Thoracic aorta (tissue), 2 donors: Measurements from ENCODE around the gene GOLGA8B. TPM values are rescaled to one million over a fixed set of nuclear protein-coding genes. Genes with fewer than 3 reads are reported as not detected.

Experiments
- ATAC-seq: fragments of 150-250 bp; one replicate; pipeline ENCODE4 v1.8.0; 2017; ENCODE audit warnings: low read depth; ENCODE audit not compliant: insufficient number of reproducible peaks, low FRiP score
- DNase-seq: peaks from one replicate; pipeline ENCODE4 v3.0.0-alpha.2; 2020; ENCODE audit warnings: low spot score
- H3K27ac ChIP-seq, 2 donors: fragments of 200-600 bp; sonication (generic); 1 replicate in 1 of 2; 2 replicates in 1 of 2; pipeline ENCODE4 v1.5.1; 2016; ENCODE audit warnings: mild to moderate bottlenecking in 2 of 2, moderate library complexity in 2 of 2
- H3K27me3 ChIP-seq: fragments of 200-600 bp; sonication (generic); replicated peaks from 2 replicates; pipeline ENCODE4 v1.6.0; 2016; ENCODE audit warnings: mild to moderate bottlenecking; ENCODE audit not compliant: insufficient read depth
- H3K36me3 ChIP-seq: fragments of 200-600 bp; sonication (generic); one replicate; pipeline ENCODE4 v1.5.1; 2016
- H3K4me1 ChIP-seq, 2 donors: fragments of 200-600 bp; sonication (generic); 1 replicate in 1 of 2; 2 replicates in 1 of 2; pipeline versions ENCODE4 v1.5.1 to v1.6.0; 2016; ENCODE audit warnings: low read depth in 2 of 2, mild to moderate bottlenecking in 1 of 2; ENCODE audit not compliant: control insufficient read depth in 1 of 2
- H3K4me3 ChIP-seq: fragments of 200-600 bp; sonication (generic); 2 replicates; pipeline ENCODE4 v1.5.1; 2016; ENCODE audit warnings: mild to moderate bottlenecking
- H3K9me3 ChIP-seq: fragments of 200-600 bp; sonication (generic); 2 replicates; pipeline ENCODE4 v1.5.1; 2016
- total RNA-seq, 2 donors: library from RNA; depleted of rRNA; stranded (reverse); fragments of >200 nt; gene quantifications; one replicate each; pipeline versions ENCODE4 v1.1.0 to v1.2.3, GENCODE V29; 2016
- TF ChIP-seq, protein P1 (sequence below): fragments of 200-600 bp; sonication (generic); IDR thresholded peaks from one replicate; pipeline ENCODE4 v1.5.1; 2019; ENCODE audit warnings: antibody characterized with exemption

The GOLGA8B gene
- total RNA-seq, 2 donors from 2014 or later = 146 to 184 TPM

DNA sequence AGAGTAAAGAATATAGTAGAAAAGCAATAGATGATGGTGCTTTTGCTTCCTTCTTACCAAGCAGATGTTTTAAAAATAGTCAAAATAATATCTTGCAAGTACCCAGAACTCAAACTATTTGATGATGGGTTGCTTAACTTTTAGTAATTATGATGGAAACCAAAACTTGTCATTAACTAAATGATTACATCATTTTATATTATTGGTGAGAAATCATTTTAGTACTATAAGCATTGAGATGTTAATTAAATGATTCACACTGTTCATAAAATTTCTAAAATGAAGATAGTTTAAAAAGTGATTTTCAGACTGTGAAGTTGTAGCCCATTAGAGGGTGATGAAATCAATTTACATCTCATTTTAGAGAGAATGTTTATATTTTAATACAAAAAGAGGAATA lies 24.4 kb upstream of the GOLGA8B start:
- no peaks in the 10 kb centered on the region for H3K9me3 ChIP-seq
- no peaks in the 10 kb centered on the region for H3K4me1 ChIP-seq
- ATAC-seq (no peak), DNase-seq (no peak)
- H3K36me3 ChIP-seq = no peaks in the 10 kb centered on the region
- H3K4me3 ChIP-seq = no peak overlapping the region
- H3K27me3 ChIP-seq = no peaks in the 10 kb centered on the region
- TF ChIP-seq, protein P1, sequence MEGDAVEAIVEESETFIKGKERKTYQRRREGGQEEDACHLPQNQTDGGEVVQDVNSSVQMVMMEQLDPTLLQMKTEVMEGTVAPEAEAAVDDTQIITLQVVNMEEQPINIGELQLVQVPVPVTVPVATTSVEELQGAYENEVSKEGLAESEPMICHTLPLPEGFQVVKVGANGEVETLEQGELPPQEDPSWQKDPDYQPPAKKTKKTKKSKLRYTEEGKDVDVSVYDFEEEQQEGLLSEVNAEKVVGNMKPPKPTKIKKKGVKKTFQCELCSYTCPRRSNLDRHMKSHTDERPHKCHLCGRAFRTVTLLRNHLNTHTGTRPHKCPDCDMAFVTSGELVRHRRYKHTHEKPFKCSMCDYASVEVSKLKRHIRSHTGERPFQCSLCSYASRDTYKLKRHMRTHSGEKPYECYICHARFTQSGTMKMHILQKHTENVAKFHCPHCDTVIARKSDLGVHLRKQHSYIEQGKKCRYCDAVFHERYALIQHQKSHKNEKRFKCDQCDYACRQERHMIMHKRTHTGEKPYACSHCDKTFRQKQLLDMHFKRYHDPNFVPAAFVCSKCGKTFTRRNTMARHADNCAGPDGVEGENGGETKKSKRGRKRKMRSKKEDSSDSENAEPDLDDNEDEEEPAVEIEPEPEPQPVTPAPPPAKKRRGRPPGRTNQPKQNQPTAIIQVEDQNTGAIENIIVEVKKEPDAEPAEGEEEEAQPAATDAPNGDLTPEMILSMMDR = no peak
- no peak overlapping the region for H3K27ac ChIP-seq

DNA sequence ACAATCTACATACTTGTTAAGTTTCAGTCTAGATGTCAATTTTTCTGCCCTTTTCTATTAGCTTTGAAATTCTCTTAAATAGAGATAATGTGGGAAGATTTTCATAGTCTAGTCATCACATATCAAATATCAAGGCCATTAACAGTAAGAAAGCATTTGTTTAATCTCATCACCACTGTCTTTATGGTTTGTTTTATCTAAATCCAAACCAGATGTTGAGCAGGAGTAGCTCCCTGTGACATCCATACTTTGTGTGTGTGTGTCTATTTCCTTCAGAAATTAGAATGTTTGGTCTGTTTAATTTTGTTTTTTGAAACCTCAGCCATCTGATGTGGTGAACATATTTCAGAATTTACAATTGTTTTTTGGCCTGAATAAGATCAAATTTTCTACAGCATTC lies 23.1 kb upstream of the GOLGA8B start:
- TF ChIP-seq, protein P1 = no peak
- DNase-seq = no peak
- no peaks in the 10 kb centered on the region for H3K36me3 ChIP-seq
- H3K27ac ChIP-seq = no peak overlapping the region
- no peaks in the 10 kb centered on the region for H3K9me3 ChIP-seq
- no peaks in the 10 kb centered on the region for H3K4me1 ChIP-seq
- no peak overlapping the region for H3K4me3 ChIP-seq
- no peak for ATAC-seq
- H3K27me3 ChIP-seq = no peaks in the 10 kb centered on the region

DNA sequence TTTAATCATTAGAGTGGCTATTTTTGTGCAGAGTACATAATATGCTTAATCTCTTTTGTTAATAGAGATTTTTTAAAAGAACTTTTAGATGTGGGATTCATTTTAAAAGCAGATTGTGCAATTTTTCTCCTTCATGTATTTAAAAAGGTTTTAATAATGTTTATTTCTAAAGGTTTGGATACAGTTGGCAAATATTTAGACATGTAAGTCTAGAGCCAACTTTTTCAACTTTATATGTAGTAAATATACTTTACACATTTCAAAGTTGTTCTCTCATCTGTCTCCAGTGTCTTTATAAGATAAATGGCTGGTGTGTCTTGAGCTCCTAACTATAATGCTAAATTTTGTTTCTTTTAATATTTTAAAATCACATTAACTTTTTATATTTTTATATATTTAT lies 22.7 kb upstream of the GOLGA8B start:
- H3K27me3 ChIP-seq = no peaks in the 10 kb centered on the region
- no peaks in the 10 kb centered on the region for H3K4me1 ChIP-seq
- TF ChIP-seq, protein P1 = no peak
- no peak overlapping the region for H3K27ac ChIP-seq
- ATAC-seq (no peak), DNase-seq (no peak)
- no peaks in the 10 kb centered on the region for H3K9me3 ChIP-seq
- H3K4me3 ChIP-seq = no peak overlapping the region
- H3K36me3 ChIP-seq = no peaks in the 10 kb centered on the region

DNA sequence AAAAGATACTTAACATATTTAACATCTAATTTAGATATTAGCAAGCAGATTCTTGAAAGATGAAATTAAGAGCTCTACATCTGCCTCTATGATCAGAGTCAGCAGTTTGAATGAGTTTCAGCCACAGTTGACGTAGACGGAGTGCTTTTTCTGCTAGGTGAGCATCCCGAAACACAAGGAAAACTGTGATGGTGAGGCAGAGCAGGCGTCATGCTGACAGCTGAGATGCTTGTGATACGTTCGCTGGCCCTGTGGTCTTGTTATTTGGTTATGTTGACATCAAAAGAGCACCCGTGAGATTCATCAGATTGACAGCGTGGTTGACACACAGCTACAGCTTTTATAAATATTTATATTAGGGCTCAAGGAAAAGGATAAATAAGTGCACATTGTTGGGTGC lies 19.6 kb upstream of the GOLGA8B start:
- Histone ChIP-seq H3K9me3 (no peaks in the 10 kb centered on the region), H3K27ac (no peak overlapping the region), H3K36me3 (no peaks in the 10 kb centered on the region), H3K27me3 (no peaks in the 10 kb centered on the region), H3K4me1 (no peaks in the 10 kb centered on the region), H3K4me3 (no peak overlapping the region)
- no peak for ATAC-seq
- DNase-seq = no peak
- TF ChIP-seq, protein P1 = no peak

DNA sequence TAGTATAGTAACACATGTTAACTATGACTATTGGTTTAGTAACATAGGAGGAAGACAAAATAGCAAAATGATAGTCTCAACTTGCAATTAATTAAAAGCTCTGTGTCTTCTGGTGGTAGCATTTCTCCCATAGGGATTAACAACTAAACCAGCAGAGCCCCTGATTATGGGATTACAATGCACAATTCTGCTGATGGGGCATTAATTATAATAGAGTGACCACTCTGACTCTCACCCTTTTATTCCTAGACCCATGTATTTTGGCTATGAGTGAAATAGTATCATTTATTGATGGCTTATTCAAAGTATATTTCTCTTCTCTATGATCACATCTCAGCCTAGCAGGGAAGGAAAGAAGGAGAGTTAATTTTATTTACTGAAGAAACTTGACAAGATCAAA lies 17.5 kb upstream of the GOLGA8B start:
- no peak overlapping the region for H3K4me3 ChIP-seq
- no peaks in the 10 kb centered on the region for H3K9me3 ChIP-seq
- no peaks in the 10 kb centered on the region for H3K36me3 ChIP-seq
- no peak overlapping the region for H3K27ac ChIP-seq
- no peaks in the 10 kb centered on the region for H3K4me1 ChIP-seq
- DNase-seq (no peak), ATAC-seq (no peak)
- TF ChIP-seq, protein P1 = no peak
- H3K27me3 ChIP-seq = no peaks in the 10 kb centered on the region
